Left kidney (tissue), 1 donor: Measurements from ENCODE around the gene BAX. TPM values are rescaled to one million over a fixed set of nuclear protein-coding genes. Genes with fewer than 3 reads are reported as not detected.

ENCODE experiments used
- polyA plus RNA-seq: library from polyadenylated mRNA; unstranded; fragments of 120-200 nt; gene quantifications from one replicate; pipeline ENCODE4 v1.2.1, GENCODE V29; 2013; ENCODE audit not compliant: insufficient read length

The BAX gene
- polyA plus RNA-seq, 1 donor: 64.5 TPM

Other genes starting within 250 kb of the BAX start
- 6.0 TPM for gene MAMSTR, start 235.2 kb upstream of the BAX start, polyA plus RNA-seq
- gene RASIP1, start 214.3 kb upstream of the BAX start, polyA plus RNA-seq: 11.9 TPM
- gene IZUMO1, start 208.0 kb upstream of the BAX start, polyA plus RNA-seq: 1.1 TPM
- gene FUT1, start 202.2 kb upstream of the BAX start, polyA plus RNA-seq: 3.8 TPM
- not detected for gene FGF21, start 199.4 kb upstream of the BAX start, polyA plus RNA-seq
- 39.9 TPM for gene BCAT2, start 143.8 kb upstream of the BAX start, polyA plus RNA-seq
- 27.4 TPM for gene HSD17B14, start 118.4 kb upstream of the BAX start, polyA plus RNA-seq
- 23.1 TPM for gene PLEKHA4, start 86.3 kb upstream of the BAX start, polyA plus RNA-seq
- 33.8 TPM for gene PPP1R15A, start 82.5 kb upstream of the BAX start, polyA plus RNA-seq
- gene TULP2, start 56.1 kb upstream of the BAX start, polyA plus RNA-seq: 1.6 TPM
- 238 TPM for gene NUCB1, start 54.6 kb upstream of the BAX start, polyA plus RNA-seq
- gene DHDH, start 21.2 kb upstream of the BAX start, polyA plus RNA-seq: 4.6 TPM
- 2,202 TPM for gene FTL, start 10.4 kb downstream of the BAX start, polyA plus RNA-seq
- gene GYS1, start 38.4 kb downstream of the BAX start, polyA plus RNA-seq: 52.2 TPM
- gene RUVBL2, start 39.0 kb downstream of the BAX start, polyA plus RNA-seq: 80.2 TPM
- 0.38 TPM for gene LHB, start 62.2 kb downstream of the BAX start, polyA plus RNA-seq
- not detected for gene CGB3, start 69.5 kb downstream of the BAX start, polyA plus RNA-seq
- not detected for gene CGB2, start 77.0 kb downstream of the BAX start, polyA plus RNA-seq
- gene CGB1, start 82.0 kb downstream of the BAX start, polyA plus RNA-seq: not detected
- gene CGB5, start 89.0 kb downstream of the BAX start, polyA plus RNA-seq: not detected
- gene CGB8, start 94.2 kb downstream of the BAX start, polyA plus RNA-seq: not detected
- gene CGB7, start 102.9 kb downstream of the BAX start, polyA plus RNA-seq: 0.78 TPM
- 3.1 TPM for gene NTF4, start 109.9 kb downstream of the BAX start, polyA plus RNA-seq
- gene KCNA7, start 117.8 kb downstream of the BAX start, polyA plus RNA-seq: 0.08 TPM
- 354 TPM for gene SNRNP70, start 130.6 kb downstream of the BAX start, polyA plus RNA-seq
- 5.6 TPM for gene LIN7B, start 159.5 kb downstream of the BAX start, polyA plus RNA-seq
- gene C19orf73, start 164.3 kb downstream of the BAX start, polyA plus RNA-seq: 0.20 TPM
- 3.9 TPM for gene PPFIA3, start 164.7 kb downstream of the BAX start, polyA plus RNA-seq
- 22.9 TPM for gene HRC, start 200.5 kb downstream of the BAX start, polyA plus RNA-seq
- gene TRPM4, start 202.9 kb downstream of the BAX start, polyA plus RNA-seq: 29.4 TPM